Neural cell (in vitro differentiated cells): ENCODE results near the gene TLCD2. TPM values are rescaled to one million over a fixed set of nuclear protein-coding genes. Genes with fewer than 3 reads are reported as not detected.

Source experiments
- H2AFZ ChIP-seq: fragments of 200-600, 300-800 bp; sonication (generic), shearing (Covaris generic); 2 replicates; pipeline ENCODE4 v1.6.0; 2014; ENCODE audit warnings: low read depth, mild to moderate bottlenecking, antibody characterized with exemption, low read length, moderate library complexity
- H3F3A ChIP-seq: fragments of 200-600 bp; shearing (Covaris generic); 2 replicates; pipeline ENCODE4 v1.6.1; 2016; ENCODE audit warnings: mild to moderate bottlenecking, moderate library complexity, mixed read lengths, antibody characterized with exemption, low read length; ENCODE audit not compliant: insufficient read depth, poor library complexity, severe bottlenecking
- H3K27ac ChIP-seq: fragments of 200-600, 300-800 bp; sonication (generic), shearing (Covaris generic); 2 replicates; pipeline ENCODE4 v1.5.1; 2014; ENCODE audit warnings: mild to moderate bottlenecking, low read length, moderate library complexity
- H3K27me3 ChIP-seq: fragments of 300-800, 200-600 bp; sonication (generic), shearing (Covaris generic); 2 replicates; pipeline ENCODE4 v1.6.0; 2014; ENCODE audit warnings: mild to moderate bottlenecking, low read depth, low read length, moderate library complexity; ENCODE audit not compliant: insufficient read depth
- H3K36me3 ChIP-seq: fragments of 300-800, 200-600 bp; sonication (generic), shearing (Covaris generic); 2 replicates; pipeline ENCODE4 v1.5.1; 2014; ENCODE audit warnings: mild to moderate bottlenecking, antibody characterized with exemption, low read length, moderate library complexity; ENCODE audit not compliant: insufficient read depth
- H3K4me2 ChIP-seq: fragments of 300-800, 200-600 bp; sonication (generic), shearing (Covaris generic); 2 replicates; pipeline ENCODE4 v1.6.0; 2014; ENCODE audit warnings: mild to moderate bottlenecking, low read length
- H3K4me3 ChIP-seq: fragments of 300-800, 200-600 bp; sonication (generic), shearing (Covaris generic); 2 replicates; pipeline ENCODE4 v1.5.1; 2014; ENCODE audit warnings: mild to moderate bottlenecking, low read length, moderate library complexity
- H3K79me2 ChIP-seq: fragments of 200-600 bp; shearing (Covaris generic); replicated peaks from 2 replicates; pipeline ENCODE4 v1.6.0; 2014; ENCODE audit warnings: mild to moderate bottlenecking, low read length, moderate library complexity; ENCODE audit not compliant: insufficient read depth
- H3K9ac ChIP-seq: fragments of 300-800, 200-600 bp; sonication (generic), shearing (Covaris generic); 2 replicates; pipeline ENCODE4 v1.6.1; 2016; ENCODE audit warnings: mild to moderate bottlenecking, low read length, mixed read lengths
- H3K9me2 ChIP-seq: fragments of 200-600 bp; shearing (Covaris generic); 2 replicates; pipeline ENCODE4 v1.6.1; 2016; ENCODE audit warnings: mild to moderate bottlenecking, low read length, mixed read lengths; ENCODE audit not compliant: insufficient read depth
- H3K9me3 ChIP-seq: fragments of 200-600, 300-800 bp; sonication (generic), shearing (Covaris generic); 2 replicates; pipeline ENCODE4 v1.6.1; 2016; ENCODE audit warnings: mild to moderate bottlenecking, mixed run types, low read length, moderate library complexity, mixed read lengths
- H4K20me1 ChIP-seq: fragments of 200-600 bp; shearing (Covaris generic); 2 replicates; pipeline ENCODE4 v1.6.1; 2016; ENCODE audit warnings: mild to moderate bottlenecking, mixed run types; ENCODE audit not compliant: insufficient read depth
- EP300 ChIP-seq: fragments of 450-650 bp; conservative IDR thresholded peaks from 2 replicates; pipeline ENCODE4 v1.6.1; 2014; ENCODE audit warnings: antibody characterized with exemption, mild to moderate bottlenecking, moderate library complexity; ENCODE audit not compliant: poor library complexity, severe bottlenecking
- EZH2 ChIP-seq: fragments of 200-600, 300-800 bp; shearing (Covaris generic), sonication (generic); IDR thresholded peaks from 2 replicates; pipeline ENCODE4 v1.6.1; 2014; ENCODE audit warnings: antibody characterized with exemption, low read length, borderline replicate concordance, mild to moderate bottlenecking; ENCODE audit not compliant: insufficient read depth, poor library complexity, severe bottlenecking
- MXI1 ChIP-seq: fragments of 450-650 bp; conservative IDR thresholded peaks from 2 replicates; pipeline ENCODE4 v1.6.1; 2014; ENCODE audit warnings: antibody characterized with exemption, mild to moderate bottlenecking; ENCODE audit not compliant: poor library complexity, severe bottlenecking
- POLR2AphosphoS5 ChIP-seq: IDR thresholded peaks from 2 replicates; pipeline ENCODE4 v1.6.1; 2012
- RAD21 ChIP-seq: fragments of 450-650 bp; conservative IDR thresholded peaks from 2 replicates; pipeline ENCODE4 v1.6.1; 2014; ENCODE audit warnings: antibody characterized with exemption, mild to moderate bottlenecking, moderate library complexity
- SMC3 ChIP-seq: fragments of 450-650 bp; conservative IDR thresholded peaks from 2 replicates; pipeline ENCODE4 v1.6.1; 2014; ENCODE audit warnings: antibody characterized with exemption, mild to moderate bottlenecking, moderate library complexity; ENCODE audit not compliant: poor library complexity
- TAF1 ChIP-seq: IDR thresholded peaks from 2 replicates; pipeline ENCODE4 v1.6.1; 2012; ENCODE audit warnings: low read depth
- polyA plus RNA-seq: library from polyadenylated mRNA; depleted of rRNA; stranded (reverse); fragments of >200 nt; gene quantifications from 2 replicates; pipeline ENCODE4 v1.2.3, GENCODE V29; 2014
- TF ChIP-seq, protein P1 (sequence below): fragments of 450-650 bp; IDR thresholded peaks from 2 replicates; pipeline ENCODE4 v1.5.1; 2014; ENCODE audit warnings: antibody characterized with exemption, mild to moderate bottlenecking, moderate library complexity; ENCODE audit not compliant: poor library complexity, severe bottlenecking
- TF ChIP-seq, protein P2 (sequence below): IDR thresholded peaks from 2 replicates; pipeline ENCODE4 v1.6.1; 2012; ENCODE audit warnings: borderline replicate concordance

The TLCD2 gene
- polyA plus RNA-seq, 1 donor from 2014 or later: 0.14 TPM

DNA sequence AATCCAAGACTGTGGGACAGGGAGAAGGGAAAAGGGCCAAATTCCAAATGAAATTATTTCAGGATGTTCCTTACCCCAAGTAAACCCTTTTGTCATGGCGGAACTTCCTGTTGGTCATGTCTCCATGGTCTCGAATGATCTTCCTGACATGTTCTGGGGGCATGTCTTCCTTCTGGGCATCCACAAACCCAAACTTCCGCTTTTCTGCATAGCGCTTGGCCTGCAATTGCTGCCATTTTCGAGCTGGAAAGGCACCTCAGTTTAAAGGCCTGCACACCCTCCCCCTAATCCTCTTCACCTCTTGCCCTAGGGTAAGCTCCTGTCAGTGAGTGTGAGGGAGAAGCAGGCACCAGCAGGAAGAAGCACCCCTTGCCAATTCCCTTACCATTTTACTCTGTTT is 26.7 kb downstream of the TLCD2 start:
- Histone ChIP-seq H3K27me3 (no peaks in the 10 kb centered on the region), H3K36me3 (peaks cover 18% of the 10 kb centered on the region), H3K27ac (peak overlapping the region; percentile 97), H3K4me3 (peak overlapping the region; percentile 89), H2AFZ (no peak overlapping the region), H3K4me2 (peak overlapping the region; percentile 86), H3K79me2 (peaks cover 40% of the 10 kb centered on the region), H3K9ac (peak overlapping the region; percentile 98), H3F3A (no peaks in the 10 kb centered on the region), H3K9me3 (no peaks in the 10 kb centered on the region), H4K20me1 (peaks cover 5% of the 10 kb centered on the region), H3K9me2 (no peaks in the 10 kb centered on the region)
- TF ChIP-seq, protein P1, sequence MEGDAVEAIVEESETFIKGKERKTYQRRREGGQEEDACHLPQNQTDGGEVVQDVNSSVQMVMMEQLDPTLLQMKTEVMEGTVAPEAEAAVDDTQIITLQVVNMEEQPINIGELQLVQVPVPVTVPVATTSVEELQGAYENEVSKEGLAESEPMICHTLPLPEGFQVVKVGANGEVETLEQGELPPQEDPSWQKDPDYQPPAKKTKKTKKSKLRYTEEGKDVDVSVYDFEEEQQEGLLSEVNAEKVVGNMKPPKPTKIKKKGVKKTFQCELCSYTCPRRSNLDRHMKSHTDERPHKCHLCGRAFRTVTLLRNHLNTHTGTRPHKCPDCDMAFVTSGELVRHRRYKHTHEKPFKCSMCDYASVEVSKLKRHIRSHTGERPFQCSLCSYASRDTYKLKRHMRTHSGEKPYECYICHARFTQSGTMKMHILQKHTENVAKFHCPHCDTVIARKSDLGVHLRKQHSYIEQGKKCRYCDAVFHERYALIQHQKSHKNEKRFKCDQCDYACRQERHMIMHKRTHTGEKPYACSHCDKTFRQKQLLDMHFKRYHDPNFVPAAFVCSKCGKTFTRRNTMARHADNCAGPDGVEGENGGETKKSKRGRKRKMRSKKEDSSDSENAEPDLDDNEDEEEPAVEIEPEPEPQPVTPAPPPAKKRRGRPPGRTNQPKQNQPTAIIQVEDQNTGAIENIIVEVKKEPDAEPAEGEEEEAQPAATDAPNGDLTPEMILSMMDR: no peak
- TF ChIP-seq POLR2AphosphoS5 (no peak), RAD21 (no peak), MXI1 (no peak), SMC3 (no peak), EP300 (no peak), TAF1 (no peak), EZH2 (no peak)
- TF ChIP-seq, protein P2, sequence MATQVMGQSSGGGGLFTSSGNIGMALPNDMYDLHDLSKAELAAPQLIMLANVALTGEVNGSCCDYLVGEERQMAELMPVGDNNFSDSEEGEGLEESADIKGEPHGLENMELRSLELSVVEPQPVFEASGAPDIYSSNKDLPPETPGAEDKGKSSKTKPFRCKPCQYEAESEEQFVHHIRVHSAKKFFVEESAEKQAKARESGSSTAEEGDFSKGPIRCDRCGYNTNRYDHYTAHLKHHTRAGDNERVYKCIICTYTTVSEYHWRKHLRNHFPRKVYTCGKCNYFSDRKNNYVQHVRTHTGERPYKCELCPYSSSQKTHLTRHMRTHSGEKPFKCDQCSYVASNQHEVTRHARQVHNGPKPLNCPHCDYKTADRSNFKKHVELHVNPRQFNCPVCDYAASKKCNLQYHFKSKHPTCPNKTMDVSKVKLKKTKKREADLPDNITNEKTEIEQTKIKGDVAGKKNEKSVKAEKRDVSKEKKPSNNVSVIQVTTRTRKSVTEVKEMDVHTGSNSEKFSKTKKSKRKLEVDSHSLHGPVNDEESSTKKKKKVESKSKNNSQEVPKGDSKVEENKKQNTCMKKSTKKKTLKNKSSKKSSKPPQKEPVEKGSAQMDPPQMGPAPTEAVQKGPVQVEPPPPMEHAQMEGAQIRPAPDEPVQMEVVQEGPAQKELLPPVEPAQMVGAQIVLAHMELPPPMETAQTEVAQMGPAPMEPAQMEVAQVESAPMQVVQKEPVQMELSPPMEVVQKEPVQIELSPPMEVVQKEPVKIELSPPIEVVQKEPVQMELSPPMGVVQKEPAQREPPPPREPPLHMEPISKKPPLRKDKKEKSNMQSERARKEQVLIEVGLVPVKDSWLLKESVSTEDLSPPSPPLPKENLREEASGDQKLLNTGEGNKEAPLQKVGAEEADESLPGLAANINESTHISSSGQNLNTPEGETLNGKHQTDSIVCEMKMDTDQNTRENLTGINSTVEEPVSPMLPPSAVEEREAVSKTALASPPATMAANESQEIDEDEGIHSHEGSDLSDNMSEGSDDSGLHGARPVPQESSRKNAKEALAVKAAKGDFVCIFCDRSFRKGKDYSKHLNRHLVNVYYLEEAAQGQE: no peak

GRCh38 chr17:1676401-1676800 is 33.8 kb downstream of the TLCD2 start:
- Histone ChIP-seq H3K79me2 (peaks cover 16% of the 10 kb centered on the region), H2AFZ (no peak overlapping the region), H3K27ac (no peak overlapping the region), H3K36me3 (peaks cover 25% of the 10 kb centered on the region), H3K9me3 (no peaks in the 10 kb centered on the region), H3F3A (no peaks in the 10 kb centered on the region), H3K27me3 (no peaks in the 10 kb centered on the region), H3K4me2 (no peak overlapping the region), H3K9me2 (no peaks in the 10 kb centered on the region), H3K9ac (no peak overlapping the region), H4K20me1 (peaks cover 5% of the 10 kb centered on the region), H3K4me3 (no peak overlapping the region)
- no peak for TF ChIP-seq POLR2AphosphoS5
- no peak for TF ChIP-seq SMC3
- no peak for TF ChIP-seq EP300
